ENCODE measurements around the gene ENTHD1. TPM values are rescaled to one million over a fixed set of nuclear protein-coding genes. Genes with fewer than 3 reads are reported as not detected.

Gene ENTHD1
- total RNA-seq, 4 donors from 2014 or later = not detected

DNA sequence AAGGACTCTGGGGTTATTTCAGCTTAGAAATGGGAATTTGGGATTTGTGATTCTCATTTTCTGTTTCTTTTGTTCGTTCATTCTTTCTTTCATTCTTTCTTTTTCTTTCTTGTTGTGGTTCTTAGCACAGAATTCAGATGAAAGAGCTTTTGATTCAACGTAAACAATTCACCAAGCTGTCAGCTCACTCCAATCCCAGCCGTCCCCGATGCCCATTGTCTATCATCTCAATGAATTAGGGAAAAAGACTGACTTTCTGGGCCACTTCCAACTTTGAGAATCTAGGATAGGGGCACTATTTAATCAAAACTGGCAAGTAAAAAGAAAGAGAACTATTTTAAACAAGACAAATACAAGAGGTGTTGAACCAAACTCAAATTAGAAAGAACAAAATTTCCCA is 41.6 kb upstream of the ENTHD1 start:
- 61 to 67% methylated on average over 4 of the region's 4 CpGs for WGBS, 2 donors
- H3K36me3 ChIP-seq = no peaks in the 10 kb centered on the region
- DNase-seq = no peak
- H3K4me3 ChIP-seq = no peak overlapping the region
- no peaks in the 10 kb centered on the region for H3K9me3 ChIP-seq
- H3K27ac ChIP-seq = no peak overlapping the region
- H3K4me1 ChIP-seq = peaks cover 0 to 6% (median 0%) of the 10 kb centered on the region in 3 donors
- TF ChIP-seq POLR2A (IDR thresholded peaks at IDR 0.05) = no peak
- TF ChIP-seq, protein P1, sequence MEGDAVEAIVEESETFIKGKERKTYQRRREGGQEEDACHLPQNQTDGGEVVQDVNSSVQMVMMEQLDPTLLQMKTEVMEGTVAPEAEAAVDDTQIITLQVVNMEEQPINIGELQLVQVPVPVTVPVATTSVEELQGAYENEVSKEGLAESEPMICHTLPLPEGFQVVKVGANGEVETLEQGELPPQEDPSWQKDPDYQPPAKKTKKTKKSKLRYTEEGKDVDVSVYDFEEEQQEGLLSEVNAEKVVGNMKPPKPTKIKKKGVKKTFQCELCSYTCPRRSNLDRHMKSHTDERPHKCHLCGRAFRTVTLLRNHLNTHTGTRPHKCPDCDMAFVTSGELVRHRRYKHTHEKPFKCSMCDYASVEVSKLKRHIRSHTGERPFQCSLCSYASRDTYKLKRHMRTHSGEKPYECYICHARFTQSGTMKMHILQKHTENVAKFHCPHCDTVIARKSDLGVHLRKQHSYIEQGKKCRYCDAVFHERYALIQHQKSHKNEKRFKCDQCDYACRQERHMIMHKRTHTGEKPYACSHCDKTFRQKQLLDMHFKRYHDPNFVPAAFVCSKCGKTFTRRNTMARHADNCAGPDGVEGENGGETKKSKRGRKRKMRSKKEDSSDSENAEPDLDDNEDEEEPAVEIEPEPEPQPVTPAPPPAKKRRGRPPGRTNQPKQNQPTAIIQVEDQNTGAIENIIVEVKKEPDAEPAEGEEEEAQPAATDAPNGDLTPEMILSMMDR (IDR thresholded peaks at IDR 0.05) = no peak
- H3K27me3 ChIP-seq = peaks cover 0 to 66% (median 0%) of the 10 kb centered on the region in 4 donors
- intact Hi-C loops (cut with DNase I) = no loop called here

DNA sequence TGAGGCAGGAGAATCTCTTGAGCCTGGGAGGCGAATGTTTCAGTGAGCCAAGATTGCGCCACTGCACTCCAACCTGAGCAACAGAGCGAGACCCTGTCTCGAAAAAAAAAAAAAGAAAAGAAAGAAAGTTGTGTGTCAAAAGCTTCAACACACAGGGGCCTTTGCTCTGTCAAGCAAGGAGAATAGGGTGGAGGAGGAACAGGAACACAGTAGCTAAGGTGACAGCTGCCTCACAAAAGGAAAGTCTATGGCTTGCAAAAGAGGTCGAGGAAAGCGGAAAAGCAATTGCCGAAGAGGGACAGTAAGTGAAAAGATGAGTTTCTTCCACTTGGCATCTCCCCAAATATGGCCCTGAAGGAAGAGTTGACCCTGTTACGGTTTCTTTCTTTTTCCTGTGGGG is 40.2 kb upstream of the ENTHD1 start:
- 69 to 90% methylated on average over 7 to 8 of the region's 8 CpGs for WGBS, 2 donors
- no peak overlapping the region for H3K4me3 ChIP-seq
- peaks cover 0 to 65% (median 0%) of the 10 kb centered on the region in 4 donors for H3K27me3 ChIP-seq
- no peak for DNase-seq
- H3K36me3 ChIP-seq = no peaks in the 10 kb centered on the region
- intact Hi-C loops (cut with DNase I) = no loop called here
- H3K27ac ChIP-seq = peak overlapping the region in 1 of 4 donors; percentile 4
- no peak for TF ChIP-seq POLR2A (IDR thresholded peaks at IDR 0.05)
- TF ChIP-seq, protein P1 (IDR thresholded peaks at IDR 0.05) = no peak
- H3K9me3 ChIP-seq = no peaks in the 10 kb centered on the region
- peaks cover 0 to 14% (median 2%) of the 10 kb centered on the region in 3 donors for H3K4me1 ChIP-seq

DNA sequence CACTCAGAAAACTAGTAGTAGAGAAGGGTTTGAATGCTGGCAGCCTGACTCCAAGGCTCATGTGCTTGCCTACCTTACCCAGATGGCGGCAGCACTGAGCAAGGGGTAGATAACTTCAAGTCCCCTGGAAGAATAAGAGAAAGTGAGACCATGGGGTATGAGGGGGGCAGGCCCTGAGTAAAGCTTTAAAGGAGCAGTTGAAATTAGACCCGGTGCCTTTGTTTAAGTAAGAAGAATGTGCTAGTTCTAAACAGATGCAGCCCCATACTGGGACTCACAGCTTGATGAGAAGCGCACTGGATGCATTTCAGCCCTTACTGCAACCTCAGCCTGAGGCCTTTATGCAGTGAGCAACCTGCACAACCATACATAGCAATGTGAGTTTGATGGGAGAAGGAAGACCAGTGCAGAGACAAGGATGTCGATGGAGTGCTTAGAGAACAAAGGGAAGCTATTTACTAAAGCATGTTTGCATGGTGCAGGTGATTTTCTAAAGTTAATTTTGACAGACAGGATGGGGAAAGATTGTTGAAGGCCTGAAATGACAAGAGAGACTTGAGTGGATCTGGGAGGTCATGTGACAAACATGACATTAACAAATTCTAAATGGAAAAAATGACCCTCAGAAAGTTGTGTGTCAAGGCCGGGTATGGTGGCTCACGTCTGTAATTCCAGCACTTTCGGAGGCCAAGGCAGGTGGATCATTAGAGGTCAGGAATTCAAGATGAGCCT is 39.5 kb upstream of the ENTHD1 start:
- no peak for DNase-seq
- Histone ChIP-seq H3K36me3 (no peaks in the 10 kb centered on the region), H3K4me1 (peaks cover 0 to 17% (median 9%) of the 10 kb centered on the region in 3 donors), H3K27ac (peak overlapping the region in 1 of 4 donors; percentile 4), H3K4me3 (no peak overlapping the region), H3K9me3 (no peaks in the 10 kb centered on the region), H3K27me3 (peaks cover 0 to 60% (median 0%) of the 10 kb centered on the region in 4 donors)
- intact Hi-C loops (cut with DNase I) = no loop called here
- 58 to 74% methylated on average over 7 of the region's 7 CpGs for WGBS, 2 donors
- TF ChIP-seq, protein P1 (IDR thresholded peaks at IDR 0.05) = peak in 5 of 6 experiments; percentile 36 to 63 (median 54)
- no peak for TF ChIP-seq POLR2A (IDR thresholded peaks at IDR 0.05)

DNA sequence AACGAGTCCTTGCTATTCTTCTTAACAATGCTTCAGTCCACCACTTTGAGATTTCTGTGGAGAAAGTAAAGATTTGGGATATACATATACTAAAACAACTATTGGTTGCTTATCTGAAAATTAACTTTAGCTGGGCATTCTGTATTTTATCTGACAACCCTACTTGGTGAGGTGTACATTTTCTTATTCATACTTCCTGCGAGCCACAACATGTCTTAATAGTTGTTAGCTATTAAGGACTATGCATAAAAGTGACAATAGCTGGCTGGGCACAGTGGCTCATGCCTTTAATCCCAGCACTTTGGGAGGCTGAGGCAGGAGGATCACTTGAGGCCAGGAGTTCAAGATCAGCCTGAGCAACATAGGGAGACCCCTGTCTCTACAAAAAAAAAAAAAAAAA is 38.6 kb upstream of the ENTHD1 start:
- Histone ChIP-seq H3K27me3 (peaks cover 0 to 60% (median 0%) of the 10 kb centered on the region in 4 donors), H3K27ac (peak overlapping the region in 1 of 4 donors; percentile 12), H3K9me3 (no peaks in the 10 kb centered on the region), H3K4me1 (peaks cover 0 to 22% (median 12%) of the 10 kb centered on the region in 3 donors), H3K36me3 (no peaks in the 10 kb centered on the region), H3K4me3 (no peak overlapping the region)
- no peak for DNase-seq
- intact Hi-C loops (cut with DNase I) = no loop called here
- WGBS, 2 donors = 48 to 58% methylated on average over 2 of the region's 2 CpGs
- TF ChIP-seq POLR2A (IDR thresholded peaks at IDR 0.05) = no peak
- TF ChIP-seq, protein P1 (IDR thresholded peaks at IDR 0.05) = no peak

DNA sequence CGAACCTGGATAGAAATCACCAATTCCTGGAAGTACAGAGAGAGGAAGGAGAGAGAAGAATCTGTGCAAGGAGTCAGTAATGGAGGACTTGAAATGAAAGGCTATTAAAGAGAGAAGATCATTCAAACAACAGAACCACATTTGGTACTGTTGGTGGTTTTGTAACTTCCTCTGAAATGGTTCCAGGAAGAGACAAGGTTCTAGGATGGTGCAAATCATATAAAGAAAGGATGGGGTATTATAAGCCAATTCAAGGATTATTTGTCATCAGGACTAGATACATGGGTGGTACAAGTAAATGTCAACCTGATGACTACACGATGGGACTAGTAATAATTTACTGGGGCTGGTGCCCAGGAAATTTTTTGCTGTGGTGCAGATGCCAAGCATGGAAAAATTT is 37.7 kb upstream of the ENTHD1 start:
- Histone ChIP-seq H3K27me3 (peaks cover 0 to 61% (median 0%) of the 10 kb centered on the region in 4 donors), H3K9me3 (no peaks in the 10 kb centered on the region), H3K4me1 (peaks cover 0 to 22% (median 12%) of the 10 kb centered on the region in 3 donors), H3K27ac (no peak overlapping the region), H3K4me3 (no peak overlapping the region), H3K36me3 (no peaks in the 10 kb centered on the region)
- DNase-seq = no peak
- 45 to 58% methylated on average over 2 of the region's 2 CpGs for WGBS, 2 donors
- TF ChIP-seq POLR2A (IDR thresholded peaks at IDR 0.05) = no peak
- TF ChIP-seq, protein P1 (IDR thresholded peaks at IDR 0.05) = no peak
- intact Hi-C loops (cut with DNase I) = no loop called here
